ENCODE results near the gene PTCD3. TPM values are rescaled to one million over a fixed set of nuclear protein-coding genes. Genes with fewer than 3 reads are reported as not detected.

PTCD3 gene
- total RNA-seq, result 63.1 and 110 TPM in 2 replicates

- no peak for TF ChIP-seq CTCF (IDR thresholded peaks at IDR 0.05; ENCODE audit: insufficient read depth, low read depth, low read length)
- peak within 1 kb of the TSS; percentile 80 for H3K4me3 ChIP-seq (ENCODE audit: low read depth, low read length)
- peak; percentile 97 for DNase-seq (ENCODE audit: low read depth)
Observed at GRCh38 chr2:86105969-86106945, at the start of gene PTCD3. TSS of gene PTCD3 (plus strand) at chr2:86106235. CDS start at chr2:86106248, 13 bp downstream.

- no peak for TF ChIP-seq CTCF (IDR thresholded peaks at IDR 0.05; ENCODE audit: insufficient read depth, low read depth, low read length)
- no peak for DNase-seq (ENCODE audit: low read depth)
- no peak overlapping the region for H3K4me3 ChIP-seq (ENCODE audit: low read depth, low read length)
Observed at GRCh38 chr2:86056590-86057331, 49.3 kb upstream of the PTCD3 start.

- no peak overlapping the region for H3K4me3 ChIP-seq (ENCODE audit: low read depth, low read length)
- peak; percentile 92 for DNase-seq (ENCODE audit: low read depth)
- no peak for TF ChIP-seq CTCF (IDR thresholded peaks at IDR 0.05; ENCODE audit: insufficient read depth, low read depth, low read length)
Observed at GRCh38 chr2:86062043-86062442, 44.0 kb upstream of the PTCD3 start.

- peak; percentile 87 for DNase-seq (ENCODE audit: low read depth)
- no peak overlapping the region for H3K4me3 ChIP-seq (ENCODE audit: low read depth, low read length)
- no peak for TF ChIP-seq CTCF (IDR thresholded peaks at IDR 0.05; ENCODE audit: insufficient read depth, low read depth, low read length)
Observed at GRCh38 chr2:86064006-86064405, 42.0 kb upstream of the PTCD3 start.

DNA sequence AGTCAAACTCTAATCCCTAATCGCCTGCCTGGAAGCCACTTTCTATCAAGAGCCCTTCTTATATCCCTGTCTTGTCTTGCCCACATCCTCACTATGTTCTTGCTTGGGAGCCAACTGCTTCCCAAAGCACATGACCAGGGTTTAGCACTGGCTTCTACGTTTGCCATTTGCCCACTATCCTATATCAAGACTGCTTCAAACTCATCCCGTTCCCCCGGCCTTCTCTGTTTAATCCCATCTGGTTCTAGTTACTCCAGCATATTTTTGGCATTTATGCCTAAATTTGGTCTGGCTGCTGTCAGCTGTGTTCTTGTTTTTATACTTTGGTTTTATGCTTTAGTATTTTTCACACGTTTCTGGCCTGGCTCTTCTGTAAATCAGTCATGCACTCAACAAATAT, 40.5 kb upstream of the PTCD3 start:
- DNase-seq (ENCODE audit: low read depth), result peak; percentile 84
- H3K4me3 ChIP-seq (ENCODE audit: low read depth, low read length), result no peak overlapping the region
- TF ChIP-seq CTCF (IDR thresholded peaks at IDR 0.05; ENCODE audit: insufficient read depth, low read depth, low read length), result no peak

DNA sequence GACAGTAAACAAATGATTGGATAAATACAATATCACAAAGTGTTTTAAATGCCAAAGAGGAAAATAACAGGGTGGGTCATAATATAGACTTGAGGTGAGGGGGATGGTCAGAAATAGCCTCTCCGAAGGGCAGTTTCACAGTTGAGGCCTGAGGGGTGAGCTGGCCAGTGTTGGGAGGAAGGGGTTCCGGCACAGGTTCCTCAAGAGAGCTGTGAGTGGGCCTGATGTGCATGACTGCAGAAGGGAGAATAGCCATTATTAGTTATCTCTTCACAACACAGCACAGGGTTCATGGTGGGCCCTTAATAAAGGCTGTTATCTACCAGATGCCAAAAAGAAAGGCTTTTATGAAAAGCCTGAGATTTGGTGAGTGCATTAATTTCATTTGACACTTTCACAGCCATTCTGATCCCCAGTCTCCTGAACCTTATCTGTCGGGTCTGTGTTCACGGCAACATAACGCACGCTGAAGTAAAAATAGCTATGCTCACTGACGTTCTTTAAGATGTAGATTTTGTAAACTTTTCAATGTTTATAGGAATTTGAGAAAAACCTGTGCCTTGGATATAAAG, 39.9 kb upstream of the PTCD3 start:
- H3K4me3 ChIP-seq (ENCODE audit: low read depth, low read length), result no peak overlapping the region
- DNase-seq (ENCODE audit: low read depth), result peak; percentile 83
- TF ChIP-seq CTCF (IDR thresholded peaks at IDR 0.05; ENCODE audit: insufficient read depth, low read depth, low read length), result no peak
